Endothelial cell of umbilical vein (primary cell): ENCODE measurements around the gene NKX1-2. TPM values are rescaled to one million over a fixed set of nuclear protein-coding genes. Genes with fewer than 3 reads are reported as not detected.

Source experiments
- BruUV-seq: library from RNA; stranded (reverse); fragments of 400-500 nt; replicated peaks from 2 replicates; lab custom pipeline; 2021; lab: Mats Ljungman, UMichigan
- CTCF ChIA-PET: fragments of 300-600, 350-600 bp; sonication (Branson Sonifier 250); formaldehyde crosslinking; loops from one replicate; lab custom pipeline; 2021; ENCODE audit warnings: antibody characterized with exemption, inconsistent platforms; lab: Charles Lee
- POLR2A ChIA-PET: fragments of 300-600, 350-600 bp; sonication (Branson Sonifier 250); formaldehyde crosslinking; loops from one replicate; lab custom pipeline; 2021; ENCODE audit warnings: antibody characterized with exemption, inconsistent platforms; lab: Charles Lee
- DNase-seq: peaks from one replicate; pipeline ENCODE4 v3.0.0-alpha.2; 2011; ENCODE audit warnings: low read depth, low spot score
- FAIRE-seq: peaks from 2 replicates; lab custom pipeline; 2011; peaks lifted over from hg19 to GRCh38; lab: Jason Lieb, UNC
- H2AFZ ChIP-seq: 2 replicates; pipeline ENCODE4 v1.6.0; 2012; ENCODE audit warnings: low read depth, low read length, control low read depth, inconsistent platforms
- H3K27ac ChIP-seq: 2 replicates; pipeline ENCODE4 v1.5.1; 2011; ENCODE audit warnings: low read depth, mild to moderate bottlenecking, control low read depth, low read length, moderate library complexity; ENCODE audit not compliant: insufficient read depth
- H3K27me3 ChIP-seq, 2 experiments: 2 replicates each; pipeline versions ENCODE4 v1.6.0 to v1.6.1; 2011; ENCODE audit warnings: low read length in 2 of 2, mixed read lengths in 1 of 2; ENCODE audit not compliant: control insufficient read depth in 2 of 2, insufficient read depth in 2 of 2
- H3K36me3 ChIP-seq, 2 experiments: 2 replicates in 1 of 2; 3 replicates in 1 of 2; pipeline ENCODE4 v1.5.1; 2011; ENCODE audit warnings: low read length in 2 of 2, mild to moderate bottlenecking in 1 of 2, moderate library complexity in 1 of 2; ENCODE audit not compliant: control insufficient read depth in 2 of 2, insufficient read depth in 2 of 2; ENCODE audit errors: extremely low read depth in 1 of 2
- H3K4me1 ChIP-seq: 3 replicates; pipeline ENCODE4 v1.5.1; 2011; ENCODE audit warnings: mild to moderate bottlenecking, low read length; ENCODE audit not compliant: control insufficient read depth, insufficient read depth; ENCODE audit errors: extremely low read depth
- H3K4me2 ChIP-seq: 2 replicates; pipeline ENCODE4 v1.6.1; 2011; ENCODE audit warnings: low read length, control low read depth, mixed read lengths; ENCODE audit not compliant: insufficient read depth
- H3K4me3 ChIP-seq, 3 experiments: fragments of 200-600 bp in 1 of 3; sonication (generic), shearing (Covaris generic) in 1 of 3; replicated peaks in 1 of 3; 2 replicates each; pipeline ENCODE4 v1.5.1; 2011 to 2016; ENCODE audit warnings: control low read depth in 3 of 3, low read length in 3 of 3, mild to moderate bottlenecking in 2 of 3, inconsistent platforms in 1 of 3, low read depth in 1 of 3, moderate library complexity in 1 of 3; ENCODE audit not compliant: insufficient read depth in 1 of 3
- H3K79me2 ChIP-seq: 2 replicates; pipeline ENCODE4 v1.6.0; 2012; ENCODE audit warnings: low read length, inconsistent platforms; ENCODE audit not compliant: control insufficient read depth, insufficient read depth
- H3K9ac ChIP-seq: replicated peaks from 2 replicates; pipeline ENCODE3; 2011; ENCODE audit warnings: low read length, control low read depth; ENCODE audit not compliant: insufficient read depth; ENCODE audit errors: extremely low read depth
- H3K9me1 ChIP-seq: replicated peaks from 3 replicates; pipeline ENCODE4 v1.6.0; 2011; ENCODE audit warnings: mild to moderate bottlenecking, low read length; ENCODE audit not compliant: control insufficient read depth, insufficient read depth; ENCODE audit errors: extremely low read depth
- H3K9me3 ChIP-seq: replicated peaks from 2 replicates; pipeline ENCODE4 v1.5.1; 2012; ENCODE audit warnings: low read length, inconsistent platforms; ENCODE audit not compliant: control insufficient read depth, insufficient read depth
- H4K20me1 ChIP-seq: replicated peaks from 2 replicates; pipeline ENCODE3; 2011; ENCODE audit warnings: mild to moderate bottlenecking, low read length; ENCODE audit not compliant: control insufficient read depth, insufficient read depth; ENCODE audit errors: extremely low read depth
- EZH2 ChIP-seq: IDR thresholded peaks from 2 replicates; pipeline ENCODE4 v1.6.1; 2012; ENCODE audit warnings: borderline replicate concordance, low read depth, mild to moderate bottlenecking, moderate library complexity, low read length, inconsistent platforms; ENCODE audit not compliant: severe bottlenecking
- FOS ChIP-seq: IDR thresholded peaks from 2 replicates; pipeline ENCODE4 v1.6.1; 2011; ENCODE audit warnings: mild to moderate bottlenecking, low read length, moderate library complexity, borderline replicate concordance; ENCODE audit not compliant: insufficient read depth
- GATA2 ChIP-seq: IDR thresholded peaks from 2 replicates; pipeline ENCODE4 v1.7.0; 2011; ENCODE audit warnings: low read depth, mild to moderate bottlenecking, moderate library complexity, mixed read lengths, low read length; ENCODE audit not compliant: insufficient read length, insufficient read depth
- JUN ChIP-seq: IDR thresholded peaks from 2 replicates; pipeline ENCODE4 v1.6.1; 2011; ENCODE audit warnings: borderline replicate concordance, low read depth; ENCODE audit not compliant: insufficient read length, insufficient read depth
- MAX ChIP-seq: IDR thresholded peaks from 2 replicates; pipeline ENCODE4 v1.6.1; 2011; ENCODE audit not compliant: insufficient read depth, insufficient read length
- MYC ChIP-seq: IDR thresholded peaks from one replicate; pipeline ENCODE4 v1.6.1; 2011; ENCODE audit warnings: mild to moderate bottlenecking, low read depth, low read length
- POLR2A ChIP-seq: IDR thresholded peaks from 2 replicates; pipeline ENCODE4 v1.6.1; 2012; ENCODE audit warnings: low read depth, mild to moderate bottlenecking, control low read depth, low read length
- POLR2AphosphoS5 ChIP-seq: IDR thresholded peaks from 2 replicates; pipeline ENCODE4 v1.6.1; 2012; ENCODE audit warnings: low read depth, mild to moderate bottlenecking, control low read depth, low read length, moderate library complexity; ENCODE audit not compliant: insufficient read depth
- dilution Hi-C: fragments of 300-500 bp; cut with MboI; formaldehyde crosslinking; loops from one replicate; pipeline ENCODE4 v1.15.0; 2019; ENCODE audit warnings: low sequenced_read_pairs; ENCODE audit not compliant: extremely low pct_ligation_motif_present
- intact Hi-C: fragments of 100-400 bp; cut with micrococcal nuclease; formaldehyde crosslinking; loops from one replicate; pipeline ENCODE4 v1.10.0; 2022
- polyA plus RNA-seq, 4 experiments: library from polyadenylated mRNA; depleted of rRNA in 3 of 4; stranded (reverse) in 3 of 4; unstranded in 1 of 4; fragments of >200 nt; gene quantifications; 2 replicates each; pipeline versions ENCODE4 v1.2.1 to v1.2.3, GENCODE V29; 2011 to 2012; ENCODE audit warnings: missing spikeins in 1 of 4
- total RNA-seq: library from RNA; stranded (reverse); gene quantifications from 2 replicates; pipeline ENCODE4 v1.2.3, GENCODE V29; 2021
- TF ChIP-seq, protein P1 (sequence below), 2 donors: IDR thresholded peaks; 1 replicate in 1 of 2; 2 replicates in 1 of 2; pipeline ENCODE4 v1.5.1; 2011; ENCODE audit warnings: low read length in 2 of 2, mild to moderate bottlenecking in 2 of 2, moderate library complexity in 2 of 2, control low read depth in 1 of 2, inconsistent platforms in 1 of 2, low read depth in 1 of 2; ENCODE audit not compliant: insufficient read depth in 1 of 2; ENCODE audit errors: extremely low read depth in 1 of 2

NKX1-2 gene
- total and polyA plus RNA-seq, 2 donors (not counting 3 experiments of a cell fraction or from before 2014, with no cell fraction given), result not detected

GRCh38 chr10:124492266-124492665, 42.4 kb upstream of the NKX1-2 start:
- H4K20me1 ChIP-seq, result no peaks in the 10 kb centered on the region
- POLR2A ChIA-PET, result no interaction called here
- FAIRE-seq (no peak), DNase-seq (no peak)
- H3K4me3 ChIP-seq, result no peak overlapping the region
- intact Hi-C loops, result no loop called here
- TF ChIP-seq MAX (no peak), MYC (no peak), FOS (no peak), POLR2AphosphoS5 (no peak), EZH2 (no peak), POLR2A (no peak), JUN (no peak), GATA2 (no peak)
- TF ChIP-seq, protein P1, sequence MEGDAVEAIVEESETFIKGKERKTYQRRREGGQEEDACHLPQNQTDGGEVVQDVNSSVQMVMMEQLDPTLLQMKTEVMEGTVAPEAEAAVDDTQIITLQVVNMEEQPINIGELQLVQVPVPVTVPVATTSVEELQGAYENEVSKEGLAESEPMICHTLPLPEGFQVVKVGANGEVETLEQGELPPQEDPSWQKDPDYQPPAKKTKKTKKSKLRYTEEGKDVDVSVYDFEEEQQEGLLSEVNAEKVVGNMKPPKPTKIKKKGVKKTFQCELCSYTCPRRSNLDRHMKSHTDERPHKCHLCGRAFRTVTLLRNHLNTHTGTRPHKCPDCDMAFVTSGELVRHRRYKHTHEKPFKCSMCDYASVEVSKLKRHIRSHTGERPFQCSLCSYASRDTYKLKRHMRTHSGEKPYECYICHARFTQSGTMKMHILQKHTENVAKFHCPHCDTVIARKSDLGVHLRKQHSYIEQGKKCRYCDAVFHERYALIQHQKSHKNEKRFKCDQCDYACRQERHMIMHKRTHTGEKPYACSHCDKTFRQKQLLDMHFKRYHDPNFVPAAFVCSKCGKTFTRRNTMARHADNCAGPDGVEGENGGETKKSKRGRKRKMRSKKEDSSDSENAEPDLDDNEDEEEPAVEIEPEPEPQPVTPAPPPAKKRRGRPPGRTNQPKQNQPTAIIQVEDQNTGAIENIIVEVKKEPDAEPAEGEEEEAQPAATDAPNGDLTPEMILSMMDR (IDR thresholded peaks at IDR 0.05; ENCODE audit: extremely low read depth in 1 of 2, insufficient read depth in 1 of 2, low read depth in 1 of 2, low read length in 2 of 2), result no peak
- H3K4me1 ChIP-seq, result no peaks in the 10 kb centered on the region
- no peak overlapping the region for H3K4me2 ChIP-seq
- H3K79me2 ChIP-seq, result no peaks in the 10 kb centered on the region
- H3K9me1 ChIP-seq, result no peaks in the 10 kb centered on the region
- CTCF ChIA-PET, result interaction anchor here (1.0 kb wide), 2 partner anchors 10 to 18 kb away, joined by 3 to 4 read pairs; no protein-coding TSS in a partner anchor
- H3K27me3 ChIP-seq, result no peaks in the 10 kb centered on the region
- dilution Hi-C loops, result no loop called here
- H3K9me3 ChIP-seq, result no peaks in the 10 kb centered on the region
- no peaks in the 10 kb centered on the region for H3K36me3 ChIP-seq
- no TSS peak for BruUV-seq
- H3K27ac ChIP-seq, result no peak overlapping the region
- H2AFZ ChIP-seq, result no peak overlapping the region
- no peak overlapping the region for H3K9ac ChIP-seq
